ENCODE measurements around the gene PRR5L.

PRR5L gene

GRCh38 chr11:36345535-36346141, 49.5 kb downstream of the PRR5L start:
- Histone ChIP-seq H3K4ac (ENCODE audit: low read depth, low read length) (no peak overlapping the region), H4K91ac (ENCODE audit: low read depth, low read length) (no peak overlapping the region), H2AK5ac (ENCODE audit: low read length) (no peak overlapping the region), H3K4me3 (ENCODE audit: low read depth, low read length) (no peak overlapping the region), H3K79me2 (ENCODE audit: control insufficient read depth, insufficient read depth, low read length, poor library complexity) (peaks cover 2% of the 10 kb centered on the region), H3K14ac (ENCODE audit: low read length) (no peak overlapping the region), H2BK5ac (ENCODE audit: low read depth, low read length, poor library complexity) (no peak overlapping the region), H3K27me3 (ENCODE audit: insufficient read depth, low read length) (no peaks in the 10 kb centered on the region), H3K23ac (ENCODE audit: low read length) (no peak overlapping the region), H3K9ac (ENCODE audit: low read length) (no peak overlapping the region), H3K79me1 (ENCODE audit: low read length) (peaks cover 6% of the 10 kb centered on the region), H2BK120ac (ENCODE audit: insufficient read depth, low read length, poor library complexity) (no peak overlapping the region), H2AFZ (ENCODE audit: insufficient read depth, low read length, poor library complexity) (no peak overlapping the region), H3K4me2 (ENCODE audit: low read length) (no peak overlapping the region), H4K8ac (ENCODE audit: low read depth, low read length) (no peak overlapping the region), H2BK12ac (ENCODE audit: low read length) (no peak overlapping the region), H3K4me1 (ENCODE audit: control insufficient read depth in 1 of 2, insufficient read depth in 2 of 2, low read length in 2 of 2) (peaks cover 4 to 14% of the 10 kb centered on the region in 2 experiments), H3K18ac (ENCODE audit: low read length) (no peak overlapping the region), H3K27ac (ENCODE audit: low read depth, low read length) (no peak overlapping the region), H3K9me3 (ENCODE audit: insufficient read depth, low read depth, low read length) (peaks cover 1% of the 10 kb centered on the region), H3K36me3 (ENCODE audit: control insufficient read depth in 1 of 2, insufficient read depth in 2 of 2, low read length in 2 of 2) (no peaks in the 10 kb centered on the region), H4K12ac (ENCODE audit: low read depth, low read length) (no peak overlapping the region)
- no peak for DNase-seq
- WGBS (ENCODE audit: extremely low coverage, insufficient coverage, insufficient read length), result no CpG with 5 or more reads among the region's 7 CpGs

GRCh38 chr11:36346562-36347383, 50.7 kb downstream of the PRR5L start:
- H2BK12ac ChIP-seq (ENCODE audit: low read length), result no peak overlapping the region
- H2AFZ ChIP-seq (ENCODE audit: insufficient read depth, low read length, poor library complexity), result no peak overlapping the region
- H3K4me2 ChIP-seq (ENCODE audit: low read length), result no peak overlapping the region
- H3K23ac ChIP-seq (ENCODE audit: low read length), result no peak overlapping the region
- no peak overlapping the region for H3K9ac ChIP-seq (ENCODE audit: low read length)
- peaks cover 6% of the 10 kb centered on the region for H3K79me1 ChIP-seq (ENCODE audit: low read length)
- H3K14ac ChIP-seq (ENCODE audit: low read length), result no peak overlapping the region
- DNase-seq, result no peak
- H3K36me3 ChIP-seq (ENCODE audit: control insufficient read depth in 1 of 2, insufficient read depth in 2 of 2, low read length in 2 of 2), result no peaks in the 10 kb centered on the region
- no peak overlapping the region for H3K4me3 ChIP-seq (ENCODE audit: low read depth, low read length)
- H4K8ac ChIP-seq (ENCODE audit: low read depth, low read length), result no peak overlapping the region
- H2BK5ac ChIP-seq (ENCODE audit: low read depth, low read length, poor library complexity), result no peak overlapping the region
- WGBS (ENCODE audit: extremely low coverage, insufficient coverage, insufficient read length), result no CpG with 5 or more reads among the region's 5 CpGs
- H2BK120ac ChIP-seq (ENCODE audit: insufficient read depth, low read length, poor library complexity), result no peak overlapping the region
- H3K4me1 ChIP-seq (ENCODE audit: control insufficient read depth in 1 of 2, insufficient read depth in 2 of 2, low read length in 2 of 2), result peaks cover 4 to 8% of the 10 kb centered on the region in 2 experiments
- peaks cover 2% of the 10 kb centered on the region for H3K79me2 ChIP-seq (ENCODE audit: control insufficient read depth, insufficient read depth, low read length, poor library complexity)
- no peak overlapping the region for H3K18ac ChIP-seq (ENCODE audit: low read length)
- H3K27me3 ChIP-seq (ENCODE audit: insufficient read depth, low read length), result no peaks in the 10 kb centered on the region
- H2AK5ac ChIP-seq (ENCODE audit: low read length), result no peak overlapping the region
- H4K91ac ChIP-seq (ENCODE audit: low read depth, low read length), result no peak overlapping the region
- no peak overlapping the region for H4K12ac ChIP-seq (ENCODE audit: low read depth, low read length)
- H3K27ac ChIP-seq (ENCODE audit: low read depth, low read length), result no peak overlapping the region
- H3K9me3 ChIP-seq (ENCODE audit: insufficient read depth, low read depth, low read length), result peaks cover 1% of the 10 kb centered on the region
- H3K4ac ChIP-seq (ENCODE audit: low read depth, low read length), result no peak overlapping the region

- H3K79me1 ChIP-seq (ENCODE audit: low read length), result peaks cover 5% of the 10 kb centered on the region
- no peak overlapping the region for H3K18ac ChIP-seq (ENCODE audit: low read length)
- no peak overlapping the region for H4K8ac ChIP-seq (ENCODE audit: low read depth, low read length)
- no peak overlapping the region for H3K4ac ChIP-seq (ENCODE audit: low read depth, low read length)
- no peak for DNase-seq
- no peak overlapping the region for H3K14ac ChIP-seq (ENCODE audit: low read length)
- WGBS (ENCODE audit: extremely low coverage, insufficient coverage, insufficient read length), result no CpG with 5 or more reads among the region's 1 CpG
- no peak overlapping the region for H2AFZ ChIP-seq (ENCODE audit: insufficient read depth, low read length, poor library complexity)
- no peak overlapping the region for H2BK12ac ChIP-seq (ENCODE audit: low read length)
- H3K4me1 ChIP-seq (ENCODE audit: control insufficient read depth in 1 of 2, insufficient read depth in 2 of 2, low read length in 2 of 2), result peaks cover 4 to 5% of the 10 kb centered on the region in 2 experiments
- H3K23ac ChIP-seq (ENCODE audit: low read length), result no peak overlapping the region
- H3K79me2 ChIP-seq (ENCODE audit: control insufficient read depth, insufficient read depth, low read length, poor library complexity), result peaks cover 2% of the 10 kb centered on the region
- no peak overlapping the region for H2BK5ac ChIP-seq (ENCODE audit: low read depth, low read length, poor library complexity)
- no peak overlapping the region for H4K12ac ChIP-seq (ENCODE audit: low read depth, low read length)
- H2AK5ac ChIP-seq (ENCODE audit: low read length), result no peak overlapping the region
- no peaks in the 10 kb centered on the region for H3K36me3 ChIP-seq (ENCODE audit: control insufficient read depth in 1 of 2, insufficient read depth in 2 of 2, low read length in 2 of 2)
- H3K9me3 ChIP-seq (ENCODE audit: insufficient read depth, low read depth, low read length), result no peaks in the 10 kb centered on the region
- H2BK120ac ChIP-seq (ENCODE audit: insufficient read depth, low read length, poor library complexity), result no peak overlapping the region
- H4K91ac ChIP-seq (ENCODE audit: low read depth, low read length), result no peak overlapping the region
- no peak overlapping the region for H3K4me3 ChIP-seq (ENCODE audit: low read depth, low read length)
- H3K9ac ChIP-seq (ENCODE audit: low read length), result no peak overlapping the region
- H3K27ac ChIP-seq (ENCODE audit: low read depth, low read length), result no peak overlapping the region
- H3K4me2 ChIP-seq (ENCODE audit: low read length), result no peak overlapping the region
- H3K27me3 ChIP-seq (ENCODE audit: insufficient read depth, low read length), result no peaks in the 10 kb centered on the region
These were observed 51.4 kb downstream of the PRR5L start for GRCh38 chr11:36347384-36347906.

GRCh38 chr11:36349351-36350136, 53.5 kb downstream of the PRR5L start:
- Histone ChIP-seq H3K9ac (ENCODE audit: low read length) (no peak overlapping the region), H2AFZ (ENCODE audit: insufficient read depth, low read length, poor library complexity) (peak overlapping the region; percentile 10), H3K9me3 (ENCODE audit: insufficient read depth, low read depth, low read length) (no peaks in the 10 kb centered on the region), H3K14ac (ENCODE audit: low read length) (peak overlapping the region; percentile 74), H2BK12ac (ENCODE audit: low read length) (peak overlapping the region; percentile 37), H4K91ac (ENCODE audit: low read depth, low read length) (peak overlapping the region; percentile 56), H4K8ac (ENCODE audit: low read depth, low read length) (peak overlapping the region; percentile 38), H2BK120ac (ENCODE audit: insufficient read depth, low read length, poor library complexity) (no peak overlapping the region), H3K27ac (ENCODE audit: low read depth, low read length) (peak overlapping the region; percentile 50), H3K18ac (ENCODE audit: low read length) (peak overlapping the region; percentile 51), H3K79me1 (ENCODE audit: low read length) (peaks cover 13% of the 10 kb centered on the region), H3K4me2 (ENCODE audit: low read length) (no peak overlapping the region), H3K4me3 (ENCODE audit: low read depth, low read length) (no peak overlapping the region), H3K36me3 (ENCODE audit: control insufficient read depth in 1 of 2, insufficient read depth in 2 of 2, low read length in 2 of 2) (no peaks in the 10 kb centered on the region), H3K27me3 (ENCODE audit: insufficient read depth, low read length) (no peaks in the 10 kb centered on the region), H3K79me2 (ENCODE audit: control insufficient read depth, insufficient read depth, low read length, poor library complexity) (peaks cover 2% of the 10 kb centered on the region), H3K23ac (ENCODE audit: low read length) (no peak overlapping the region), H3K4ac (ENCODE audit: low read depth, low read length) (no peak overlapping the region), H2BK5ac (ENCODE audit: low read depth, low read length, poor library complexity) (peak overlapping the region; percentile 80), H2AK5ac (ENCODE audit: low read length) (no peak overlapping the region), H3K4me1 (ENCODE audit: control insufficient read depth in 1 of 2, insufficient read depth in 2 of 2, low read length in 2 of 2) (peaks cover 6 to 8% of the 10 kb centered on the region in 2 experiments), H4K12ac (ENCODE audit: low read depth, low read length) (no peak overlapping the region)
- no peak for DNase-seq
- no CpG with 5 or more reads among the region's 8 CpGs for WGBS (ENCODE audit: extremely low coverage, insufficient coverage, insufficient read length)

All from trophoblast cell (in vitro differentiated cells and primary cell).